Measurements from ENCODE around the gene UBXN11. TPM values are rescaled to one million over a fixed set of nuclear protein-coding genes. Genes with fewer than 3 reads are reported as not detected.

The UBXN11 gene
- polyA plus RNA-seq, 1 donor, result 8.2 TPM

DNA sequence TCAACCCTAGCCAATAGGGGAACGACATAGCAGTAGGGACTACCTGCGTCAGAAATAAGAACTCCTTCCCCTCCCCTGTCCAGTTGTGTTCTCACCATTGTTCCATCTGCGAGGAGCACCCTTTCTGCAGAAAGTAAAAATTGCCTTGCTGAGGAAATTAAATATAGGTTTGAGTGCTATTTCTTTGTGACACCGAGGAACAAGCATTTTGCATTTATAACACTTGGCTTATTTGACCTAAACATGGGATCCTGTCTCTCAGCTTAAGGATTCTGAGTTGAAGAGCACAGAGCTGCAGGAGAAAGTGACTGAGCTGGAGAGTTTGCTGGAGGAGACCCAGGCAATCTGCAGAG lies 37.3 kb downstream of the UBXN11 start:
- DNase-seq (ENCODE audit: low read depth), result no peak

DNA sequence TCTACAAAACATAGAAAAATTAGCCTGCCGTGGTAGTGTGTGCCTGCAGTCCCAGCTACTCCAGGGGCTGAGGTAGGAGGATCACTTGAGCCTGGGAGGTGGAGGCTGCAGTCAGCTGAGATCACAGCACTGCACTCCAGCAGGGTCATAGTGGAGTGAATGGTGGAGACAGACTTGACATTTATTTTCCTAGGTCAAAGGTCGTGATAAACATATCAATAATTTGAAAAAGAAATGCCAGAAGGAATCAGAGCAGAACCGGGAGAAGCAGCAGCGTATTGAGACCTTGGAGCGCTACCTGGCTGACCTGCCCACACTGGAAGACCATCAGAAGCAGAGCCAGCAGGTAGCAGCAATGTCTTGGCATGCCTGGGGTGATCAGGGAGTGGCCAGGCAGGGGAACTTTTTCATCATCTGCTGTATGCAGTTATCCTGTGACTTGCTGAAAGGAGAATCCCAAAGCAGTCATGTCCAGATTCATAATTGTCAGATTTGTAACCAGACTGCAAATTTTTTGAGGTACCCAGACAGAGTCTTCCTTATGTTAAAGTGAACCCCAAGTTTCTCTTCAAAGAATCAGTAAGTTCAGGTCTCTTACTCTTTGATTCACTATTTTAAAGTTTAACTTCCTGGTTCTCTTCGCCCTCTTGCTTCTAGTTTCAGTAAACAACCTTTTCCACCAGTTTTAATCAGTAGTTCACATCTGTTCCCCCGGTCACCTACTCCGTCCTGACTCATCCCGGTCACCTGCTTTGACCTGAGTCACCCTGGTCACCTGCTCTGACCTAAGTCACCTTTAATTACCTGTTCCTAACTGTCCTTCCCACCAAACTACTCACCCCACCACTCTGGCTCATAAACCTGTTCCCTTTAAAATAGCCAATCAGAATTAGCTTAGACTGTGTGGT lies 37.9 kb downstream of the UBXN11 start:
- DNase-seq (ENCODE audit: low read depth), result no peak

DNA sequence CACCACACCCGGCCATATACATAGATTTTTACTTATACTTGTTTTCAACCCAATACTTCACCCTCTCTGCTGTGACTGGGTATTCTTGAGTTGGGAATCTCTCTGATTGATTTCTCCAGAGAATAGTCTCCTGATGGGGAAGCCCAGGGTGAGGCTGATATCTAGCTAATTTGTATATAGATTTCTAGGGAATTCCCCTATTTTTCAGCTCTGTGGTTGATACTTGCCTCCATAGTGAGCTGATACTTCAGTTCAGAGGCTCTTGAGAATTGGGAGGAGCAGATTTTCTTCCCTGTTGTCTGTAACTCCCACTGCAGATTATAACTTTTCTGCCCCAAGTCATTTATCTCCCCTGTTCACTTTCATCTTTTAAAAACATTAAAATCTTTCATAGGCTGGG lies 41.0 kb downstream of the UBXN11 start:
- no peak for DNase-seq (ENCODE audit: low read depth)

DNA sequence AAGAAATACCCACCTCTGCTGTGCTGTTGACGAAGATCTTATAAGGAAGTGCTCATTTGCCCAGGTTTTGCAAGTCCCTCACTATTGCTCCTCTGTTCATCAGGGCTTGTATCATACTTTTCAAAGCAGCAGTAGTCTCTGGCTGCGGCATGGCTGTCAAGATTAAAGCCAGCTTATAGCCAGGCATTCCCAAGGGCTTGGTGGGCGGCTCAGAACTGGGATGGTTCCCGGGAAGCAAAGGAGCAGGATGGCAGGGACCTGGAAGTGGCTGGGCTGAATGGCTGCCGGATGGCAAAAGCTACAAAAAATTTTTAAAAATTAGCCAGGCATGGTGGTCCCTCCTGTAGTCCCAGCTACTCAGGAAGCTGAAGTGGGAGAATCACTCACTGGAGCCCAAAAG lies 43.2 kb downstream of the UBXN11 start:
- DNase-seq (ENCODE audit: low read depth), result no peak

DNA sequence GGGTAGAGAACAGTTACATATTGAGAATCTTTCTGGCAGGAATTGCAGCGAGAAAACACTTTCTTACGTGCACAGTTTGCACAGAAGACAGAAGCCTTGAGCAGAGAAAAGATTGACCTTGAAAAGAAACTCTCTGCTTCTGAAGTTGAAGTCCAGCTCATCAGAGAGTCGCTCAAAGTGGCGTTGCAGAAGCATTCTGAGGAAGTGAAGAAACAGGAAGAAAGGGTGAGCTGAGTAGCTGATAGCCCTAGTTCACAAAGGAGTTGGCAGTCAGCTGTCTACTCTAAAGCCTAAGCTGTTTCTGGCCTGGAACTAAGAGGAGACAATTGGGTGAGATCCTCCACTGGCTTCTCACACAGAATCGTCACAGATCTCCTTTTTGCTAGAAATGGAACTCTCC lies 46.9 kb downstream of the UBXN11 start:
- DNase-seq (ENCODE audit: low read depth), result no peak

DNA sequence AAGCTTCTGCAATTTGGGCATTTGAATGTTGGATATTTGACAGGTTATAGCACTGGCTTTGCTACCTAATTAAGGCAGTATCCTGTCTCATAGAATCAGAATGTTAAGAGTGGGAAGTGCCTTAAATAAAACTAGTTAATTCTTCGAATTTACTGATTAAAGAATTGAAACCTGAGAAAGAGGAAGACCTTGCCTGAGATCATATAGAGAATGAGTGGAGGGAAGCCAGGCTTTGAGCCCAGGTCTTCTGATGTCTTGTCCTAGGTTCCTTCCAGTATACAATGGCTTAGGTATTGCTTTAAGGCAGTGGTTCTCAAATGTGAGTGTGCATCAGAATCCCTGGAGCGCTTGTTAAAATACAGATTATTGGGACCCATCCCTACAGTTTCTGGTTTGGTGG lies 47.4 kb downstream of the UBXN11 start:
- DNase-seq (ENCODE audit: low read depth), result no peak

DNA sequence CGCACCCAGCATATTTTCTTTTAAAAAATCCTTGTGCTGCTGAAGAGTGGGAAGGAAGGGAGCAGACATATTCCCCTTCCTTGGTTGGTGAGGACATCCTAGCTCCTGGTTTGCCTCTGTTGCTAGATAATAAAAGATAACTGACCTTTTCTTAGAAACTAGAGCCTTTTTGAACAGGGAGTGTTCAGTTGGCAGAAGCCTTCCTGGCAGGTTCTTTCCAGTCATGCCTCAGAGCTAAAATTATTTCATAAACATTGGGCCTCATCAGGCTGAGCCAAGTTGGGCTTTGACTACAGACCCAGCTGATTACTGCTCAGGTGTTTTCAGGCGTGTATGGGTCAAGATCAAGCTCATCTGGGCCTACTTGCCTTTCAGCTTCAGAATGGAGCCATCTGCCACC lies 49.2 kb downstream of the UBXN11 start:
- DNase-seq (ENCODE audit: low read depth), result no peak

DNA sequence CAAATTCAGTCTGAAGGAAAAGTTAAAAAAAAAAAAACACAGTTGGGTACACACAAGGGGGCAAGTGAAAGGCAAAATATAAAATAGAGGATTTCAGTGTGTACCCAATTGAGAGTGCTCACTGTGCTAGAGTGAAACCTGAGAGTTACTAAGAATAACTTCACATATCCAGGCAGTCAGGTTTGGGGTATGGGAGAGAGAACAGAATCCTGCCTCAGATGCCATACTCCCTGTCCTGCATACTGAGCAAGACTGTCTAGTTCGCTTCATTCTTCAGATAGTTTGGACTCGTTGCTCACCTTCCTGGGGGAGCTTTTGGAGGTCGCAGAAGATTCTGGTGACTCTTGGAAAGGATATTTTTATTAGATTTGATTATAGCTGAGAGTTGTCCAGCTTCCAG lies 52.0 kb downstream of the UBXN11 start:
- no peak for DNase-seq (ENCODE audit: low read depth)

DNA sequence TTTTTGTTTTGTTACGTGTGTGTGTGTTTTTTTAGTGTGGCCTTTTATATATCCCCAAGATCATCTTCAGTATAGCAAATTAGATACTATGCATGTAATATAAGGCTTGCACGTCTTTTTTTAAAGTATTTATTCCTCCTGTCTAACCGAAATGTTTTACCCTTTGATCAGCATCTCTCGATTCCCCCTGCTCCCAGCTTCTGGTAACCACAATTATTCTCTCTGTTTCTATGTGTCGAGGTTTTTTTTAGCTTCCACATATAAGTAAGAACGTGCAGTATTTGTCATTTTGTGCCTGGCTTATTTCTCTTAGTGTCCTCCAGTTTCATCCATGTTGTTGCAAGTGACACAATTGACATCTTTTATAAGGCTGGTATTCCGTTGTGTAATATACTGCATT lies 53.7 kb downstream of the UBXN11 start:
- DNase-seq (ENCODE audit: low read depth), result no peak

DNA sequence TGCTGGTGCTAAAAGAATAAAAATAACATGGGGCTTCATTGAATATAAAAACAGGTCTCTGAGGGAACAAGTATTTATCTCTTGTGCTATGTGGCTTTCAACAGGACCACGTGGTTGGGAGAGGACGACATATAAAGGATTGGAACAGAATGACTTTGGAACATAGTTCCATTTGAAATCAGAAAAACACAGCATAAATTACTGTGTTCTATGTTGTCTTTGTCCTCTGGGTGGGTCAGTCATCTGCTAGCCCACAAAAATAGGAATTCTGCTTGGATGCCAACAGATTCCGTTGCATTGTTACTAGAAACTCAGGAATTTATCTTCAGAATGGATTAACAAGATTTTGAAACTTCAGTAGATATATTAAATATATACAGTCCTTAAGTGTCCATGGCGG lies 66.5 kb downstream of the UBXN11 start:
- no peak for DNase-seq (ENCODE audit: low read depth)

DNA sequence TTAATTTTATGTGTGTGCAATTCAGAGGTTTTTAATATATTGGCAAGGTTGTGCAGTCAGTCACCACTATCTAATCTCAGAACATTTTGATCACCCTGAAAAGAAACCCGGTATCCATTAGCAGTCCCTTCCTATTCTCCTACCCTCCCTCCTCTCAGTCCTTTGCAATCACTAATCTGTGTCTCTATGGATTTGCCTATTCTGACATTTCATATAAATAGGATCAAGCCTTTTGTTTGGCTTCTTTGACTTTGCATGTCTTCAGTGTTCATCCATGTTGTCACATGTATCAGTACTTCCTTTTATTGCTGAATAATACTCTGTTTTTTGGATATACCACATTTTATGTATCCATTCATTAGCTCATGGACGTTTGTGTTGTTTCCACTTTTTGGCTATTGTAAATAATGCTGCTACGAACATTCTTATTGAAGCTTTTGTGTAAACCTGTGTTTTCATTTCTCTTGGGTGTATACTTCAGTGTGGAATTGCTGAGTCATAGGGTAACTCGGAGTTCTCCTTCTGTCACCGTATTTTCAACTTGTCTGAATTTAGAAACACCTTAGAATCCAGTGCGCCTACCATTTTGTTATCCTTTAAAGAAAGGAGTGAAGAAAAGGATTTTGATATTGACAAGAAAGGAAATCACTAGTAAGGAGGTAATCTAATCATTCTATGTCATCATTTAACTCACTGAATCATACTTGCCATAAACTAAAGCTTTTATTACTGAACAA lies 69.0 kb downstream of the UBXN11 start:
- no peak for DNase-seq (ENCODE audit: low read depth)

DNA sequence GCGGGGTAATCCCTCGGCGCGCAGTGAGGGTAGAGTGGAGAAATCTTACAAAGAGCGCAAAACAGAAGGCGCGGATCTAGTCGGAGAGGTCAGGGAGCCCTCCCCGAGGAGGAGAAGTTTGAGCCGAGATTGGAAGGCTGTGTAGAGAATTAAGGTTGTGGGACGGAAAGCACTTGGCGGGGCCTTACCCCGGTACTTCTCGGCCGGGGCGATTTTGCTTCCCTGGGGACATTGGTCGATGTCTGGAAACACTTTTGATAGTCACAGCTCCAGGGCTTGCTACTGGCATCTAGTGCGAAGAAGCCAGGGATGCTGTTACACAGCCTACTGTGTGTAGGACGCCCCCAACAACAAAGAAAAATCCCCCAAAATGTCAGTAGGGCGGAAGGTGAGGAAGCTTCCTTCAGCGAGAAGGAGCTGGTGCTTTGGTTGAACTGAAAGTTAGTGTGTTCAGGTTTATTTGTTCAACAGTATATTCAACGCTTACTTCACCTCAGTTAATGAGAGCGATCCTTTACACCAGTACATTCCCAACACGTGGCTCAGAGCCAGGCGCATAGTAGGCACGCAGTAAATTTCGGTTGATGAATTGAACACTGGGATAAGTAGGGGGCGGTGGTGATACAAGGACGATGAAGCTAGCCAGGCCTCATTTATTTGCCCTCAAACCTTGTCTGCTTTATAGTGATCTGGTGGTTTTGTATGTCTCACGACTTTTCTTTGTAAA lies 71.6 kb downstream of the UBXN11 start:
- no peak for DNase-seq (ENCODE audit: low read depth)

DNA sequence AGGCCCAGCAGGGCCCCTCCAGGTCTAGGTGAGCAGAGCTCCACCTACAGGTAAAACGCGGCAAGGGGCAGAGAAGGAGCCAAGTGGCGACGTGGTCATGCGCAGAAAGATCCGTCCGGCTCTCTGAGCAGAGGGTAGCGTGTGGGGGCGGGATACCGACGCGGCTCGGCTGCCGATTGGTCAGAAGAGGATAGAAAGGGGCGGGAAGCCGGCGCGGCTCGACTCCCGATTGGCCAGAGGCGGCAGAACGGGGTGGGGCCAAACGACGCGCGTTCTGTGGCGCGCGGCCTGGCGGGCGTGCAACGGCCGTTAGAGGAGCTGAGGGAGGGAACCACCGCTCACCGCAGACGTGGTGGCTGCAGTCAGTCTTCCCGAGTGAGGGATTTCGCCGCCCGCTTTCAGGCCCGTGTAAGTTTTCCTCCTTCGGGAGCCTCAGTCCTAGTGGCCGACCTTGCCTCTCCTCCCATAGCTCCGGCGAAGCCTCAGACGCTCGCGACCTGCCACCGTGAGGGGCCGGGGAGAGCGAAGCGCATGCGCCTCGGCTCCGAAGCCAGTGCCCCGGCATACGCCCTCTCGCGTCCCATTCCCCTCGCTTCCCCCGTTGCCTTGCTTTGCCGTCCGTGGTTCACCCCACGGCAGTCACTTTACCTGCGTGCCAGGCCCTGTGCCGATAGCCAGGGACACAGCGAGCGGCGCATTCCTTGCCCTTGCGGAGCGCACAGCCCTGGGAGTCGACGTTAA lies 72.4 kb downstream of the UBXN11 start, which contains the start of gene CEP85:
TSS of gene CEP85 (plus strand) at position 298 of the 741 bp plus-strand sequence. CDS start 5,584 bp downstream, outside the sequence.
- peak; percentile 83 for DNase-seq (ENCODE audit: low read depth)

Other genes starting within 250 kb of the UBXN11 start
- gene TRIM63, start 239.0 kb downstream of the UBXN11 start, polyA plus RNA-seq (ENCODE audit: insufficient read length), result 47.4 TPM
- gene PDIK1L, start 194.8 kb downstream of the UBXN11 start, polyA plus RNA-seq (ENCODE audit: insufficient read length), result 6.0 TPM
- 0.76 TPM for gene FAM110D, start 147.6 kb downstream of the UBXN11 start, polyA plus RNA-seq (ENCODE audit: insufficient read length)
- not detected for gene C1orf232, start 137.7 kb downstream of the UBXN11 start, polyA plus RNA-seq (ENCODE audit: insufficient read length)
- gene ZNF593, start 136.7 kb downstream of the UBXN11 start, polyA plus RNA-seq (ENCODE audit: insufficient read length), result 21.5 TPM
- 1.5 TPM for gene ZNF593OS, start 134.8 kb downstream of the UBXN11 start, polyA plus RNA-seq (ENCODE audit: insufficient read length)
- gene CNKSR1, start 129.1 kb downstream of the UBXN11 start, polyA plus RNA-seq (ENCODE audit: insufficient read length), result 4.2 TPM
- not detected for gene CATSPER4, start 116.0 kb downstream of the UBXN11 start, polyA plus RNA-seq (ENCODE audit: insufficient read length)
- gene CEP85, start 72.4 kb downstream of the UBXN11 start, polyA plus RNA-seq (ENCODE audit: insufficient read length), result 23.6 TPM
- 44.5 TPM for gene SH3BGRL3, start 26.6 kb downstream of the UBXN11 start, polyA plus RNA-seq (ENCODE audit: insufficient read length)
- 1.3 TPM for gene CD52, start 11.3 kb upstream of the UBXN11 start, polyA plus RNA-seq (ENCODE audit: insufficient read length)
- not detected for gene CRYBG2, start 47.5 kb upstream of the UBXN11 start, polyA plus RNA-seq (ENCODE audit: insufficient read length)
- gene ZNF683, start 66.1 kb upstream of the UBXN11 start, polyA plus RNA-seq (ENCODE audit: insufficient read length), result not detected
- not detected for gene LIN28A, start 104.2 kb upstream of the UBXN11 start, polyA plus RNA-seq (ENCODE audit: insufficient read length)
- gene DHDDS, start 125.7 kb upstream of the UBXN11 start, polyA plus RNA-seq (ENCODE audit: insufficient read length), result 19.8 TPM
- 531 TPM for gene HMGN2, start 165.8 kb upstream of the UBXN11 start, polyA plus RNA-seq (ENCODE audit: insufficient read length)
- 5.9 TPM for gene RPS6KA1, start 223.1 kb upstream of the UBXN11 start, polyA plus RNA-seq (ENCODE audit: insufficient read length)

Data from forelimb muscle (tissue), 1 donor.